HL-60 (cell line): ENCODE results near the gene MATN3.

Experiments used
- CTCF ChIP-seq: IDR thresholded peaks from one replicate; pipeline ENCODE4 v1.5.1; 2011; ENCODE audit warnings: low read length, control low read depth, inconsistent platforms; ENCODE audit not compliant: insufficient read depth
- REST ChIP-seq: IDR thresholded peaks from 2 replicates; pipeline ENCODE4 v1.6.1; 2012; ENCODE audit warnings: low read depth; ENCODE audit not compliant: insufficient replicate concordance

GRCh38 chr2:20001361-20001863 lies 11.1 kb downstream of the MATN3 start:
- TF ChIP-seq CTCF (no peak), REST (no peak)
